HG03565 (cell line): Measurements from ENCODE around the gene KCNMB2.

Experiments used
- ATAC-seq: cut with Tn5 transposase; IDR thresholded peaks from one replicate; pipeline ENCODE4 v1.9.1; 2021; ENCODE audit warnings: mild to moderate bottlenecking, moderate library complexity; ENCODE audit not compliant: unreplicated experiment

Gene KCNMB2

GRCh38 chr3:178536211-178537079 is at the start of gene KCNMB2:
Gene KCNMB2, plus strand, starts transcription at chr3:178536436.
- no peak for ATAC-seq

- ATAC-seq = no peak
Measured at GRCh38 chr3:178486903-178487302, 49.3 kb upstream of the KCNMB2 start.

GRCh38 chr3:178487752-178488151 is 48.5 kb upstream of the KCNMB2 start:
- no peak for ATAC-seq

- no peak for ATAC-seq
Measured at GRCh38 chr3:178491751-178492150, 44.5 kb upstream of the KCNMB2 start.

- no peak for ATAC-seq
Measured at GRCh38 chr3:178492491-178492890, 43.7 kb upstream of the KCNMB2 start.

- no peak for ATAC-seq
Measured at GRCh38 chr3:178494386-178494785, 41.9 kb upstream of the KCNMB2 start.

GRCh38 chr3:178496911-178497310 is 39.3 kb upstream of the KCNMB2 start:
- no peak for ATAC-seq

- no peak for ATAC-seq
Measured at GRCh38 chr3:178498871-178499270, 37.4 kb upstream of the KCNMB2 start.

- ATAC-seq = no peak
Measured at GRCh38 chr3:178500631-178501030, 35.6 kb upstream of the KCNMB2 start.

GRCh38 chr3:178504128-178504527 is 32.1 kb upstream of the KCNMB2 start:
- no peak for ATAC-seq

- no peak for ATAC-seq
Measured at GRCh38 chr3:178505832-178506231, 30.4 kb upstream of the KCNMB2 start.

GRCh38 chr3:178507507-178508442 is 28.5 kb upstream of the KCNMB2 start:
- ATAC-seq = no peak

- no peak for ATAC-seq
Measured at GRCh38 chr3:178508443-178508825, 27.8 kb upstream of the KCNMB2 start.

- no peak for ATAC-seq
Measured at GRCh38 chr3:178510496-178510895, 25.7 kb upstream of the KCNMB2 start.

GRCh38 chr3:178512647-178513046 is 23.6 kb upstream of the KCNMB2 start:
- ATAC-seq = no peak

- ATAC-seq = no peak
Measured at GRCh38 chr3:178513546-178514380, 22.5 kb upstream of the KCNMB2 start.

GRCh38 chr3:178514401-178514800 is 21.8 kb upstream of the KCNMB2 start:
- no peak for ATAC-seq

- ATAC-seq = peak; percentile 29
Measured at GRCh38 chr3:178515076-178515744, 21.0 kb upstream of the KCNMB2 start.

GRCh38 chr3:178517665-178518334 is 18.4 kb upstream of the KCNMB2 start:
- ATAC-seq = no peak
